NCI-H510A treated with DMSO at 0.1 percent for 48 hours (cell line): ENCODE results near the gene SYCP2.

Source experiments
- DNase-seq: peaks from one replicate; lab custom pipeline; 2025; lab: John Stamatoyannopoulos, UW

Gene SYCP2

DNA sequence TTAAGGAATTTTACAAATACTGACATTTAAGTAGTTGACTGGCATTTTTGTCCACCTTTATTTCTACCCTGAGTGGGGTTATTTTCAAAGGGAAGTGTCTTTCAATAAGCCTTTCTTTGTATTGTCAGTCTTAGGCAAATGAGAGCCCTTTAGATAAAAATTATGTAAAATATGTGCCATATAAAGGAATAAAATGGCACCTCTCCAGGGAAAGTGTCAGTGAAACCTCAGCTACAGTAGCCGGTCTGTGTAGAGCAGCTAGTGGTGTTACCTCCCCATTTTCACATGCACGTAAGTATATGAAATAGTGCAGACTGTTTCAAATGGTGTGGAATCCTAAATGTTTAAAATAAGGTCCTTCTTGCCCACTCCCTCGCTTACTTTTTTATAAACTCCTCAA is 11.7 kb upstream of the SYCP2 start:
- no peak for DNase-seq

DNA sequence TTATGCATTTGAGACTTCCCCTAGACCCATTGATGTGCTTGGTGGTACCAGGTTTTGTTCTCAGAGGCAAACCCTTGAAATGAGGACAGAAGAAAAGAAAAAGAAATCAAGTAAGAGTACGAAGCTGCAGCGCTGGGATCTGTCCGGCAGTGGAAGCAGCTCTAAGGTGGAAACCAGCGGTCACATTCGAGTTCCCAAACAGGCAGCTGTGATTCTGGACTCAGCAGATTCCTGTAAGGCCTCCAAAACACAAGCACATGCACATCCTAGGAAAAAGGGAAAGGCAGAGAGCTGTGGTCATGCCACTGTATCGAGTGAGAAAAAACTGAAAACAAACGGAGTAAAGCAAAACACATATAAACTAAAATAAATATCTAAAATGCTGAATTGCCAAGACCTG is 11.3 kb upstream of the SYCP2 start:
- no peak for DNase-seq

DNA sequence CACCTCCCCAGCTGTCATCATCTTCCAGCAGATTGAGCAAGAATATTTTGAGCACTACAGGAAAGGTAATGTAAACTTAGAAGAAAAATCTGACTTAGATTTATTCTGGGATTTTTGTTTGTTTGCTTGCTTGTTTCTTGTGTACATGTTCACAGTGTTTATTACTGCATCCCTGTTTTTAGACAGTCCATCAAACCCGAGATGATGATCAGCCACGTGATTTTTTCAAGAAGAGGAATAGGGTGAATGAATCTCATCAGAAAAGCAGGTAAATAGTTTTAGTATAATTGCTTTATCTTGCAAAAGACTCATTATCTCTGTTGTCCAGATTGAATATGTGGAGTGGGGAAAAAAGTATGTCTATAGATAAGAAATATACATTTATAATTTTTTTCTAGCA is 8.8 kb upstream of the SYCP2 start:
- no peak for DNase-seq

DNA sequence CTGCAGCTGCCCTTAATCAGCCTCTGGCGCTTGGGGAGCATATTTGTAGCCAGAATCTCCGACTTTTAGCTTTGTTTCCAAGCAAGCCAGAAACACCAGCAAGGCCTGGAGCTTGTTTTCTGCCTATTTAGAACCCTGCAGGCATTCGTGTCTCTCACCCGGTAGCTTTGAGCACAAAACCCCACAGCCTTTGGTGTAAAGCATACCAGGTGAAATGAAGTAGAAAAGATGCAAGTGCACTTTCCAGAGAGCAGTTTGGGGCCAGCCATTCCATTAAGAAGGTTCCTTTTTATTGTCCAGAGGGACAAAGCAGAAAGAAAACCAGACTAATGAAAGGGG is 7.5 kb upstream of the SYCP2 start:
- DNase-seq, result no peak

DNA sequence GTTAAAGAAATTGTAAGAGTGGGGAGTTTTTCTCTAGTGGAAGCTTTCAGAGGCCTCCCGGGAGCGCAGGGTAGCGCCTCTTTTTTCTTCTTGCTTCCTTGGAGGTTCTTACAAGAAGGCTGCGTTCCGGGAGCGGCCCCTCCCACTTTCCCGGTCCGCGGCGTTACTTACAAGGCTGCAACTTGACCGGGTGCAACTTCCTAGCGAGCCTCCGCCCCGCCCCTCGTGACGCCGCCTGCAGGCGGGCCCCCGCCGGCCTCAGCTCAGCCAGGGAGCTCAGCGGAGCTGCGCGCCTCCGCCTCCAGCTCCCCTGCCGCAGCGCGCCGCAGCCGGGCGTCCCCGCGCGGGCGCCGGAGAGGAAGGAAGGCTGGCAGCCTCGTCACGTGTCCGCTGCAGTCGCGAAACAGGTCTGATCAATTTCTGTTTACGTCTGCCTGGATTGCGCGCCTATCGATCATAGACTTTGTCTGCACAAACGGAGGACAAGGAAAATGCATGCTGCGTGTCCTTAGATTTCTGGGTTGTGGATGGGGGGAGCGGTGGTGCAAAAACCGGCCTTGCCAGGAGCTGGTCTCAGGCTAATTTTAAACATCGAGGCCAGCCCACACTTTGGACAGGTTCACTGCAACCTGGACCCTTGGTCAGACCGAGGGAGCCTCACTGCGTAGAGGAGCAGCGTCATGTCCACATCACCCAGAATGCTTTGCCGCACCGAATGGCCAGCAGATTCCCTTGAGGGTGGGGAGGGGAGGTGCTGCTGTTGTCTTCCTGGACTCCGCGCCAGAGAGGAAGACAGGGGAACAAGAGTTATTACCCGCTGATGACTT is 6.9 kb upstream of the SYCP2 start, which contains the start of the genes FAM217B and PPP1R3D:
TSS of gene FAM217B (plus strand) at position 261 of the 827 bp plus-strand sequence. CDS start 3,555 bp downstream, outside the sequence.
TSS of gene PPP1R3D (minus strand) at position 177 of the 827 bp plus-strand sequence. CDS start 374 bp downstream, outside the sequence.
- DNase-seq, result peak; percentile 89

DNA sequence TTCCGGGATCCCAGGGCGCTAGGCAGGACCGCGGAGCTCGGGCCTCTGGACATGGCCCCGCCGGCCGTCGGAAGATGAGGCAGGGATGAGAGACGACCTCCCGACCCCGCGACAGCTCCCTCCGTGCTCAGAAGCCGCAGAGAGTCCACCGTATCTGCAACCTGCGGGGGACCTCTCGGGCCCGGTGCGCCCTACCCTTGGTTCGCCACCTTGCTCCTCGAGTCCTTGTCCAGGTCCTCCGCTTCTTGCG is 6.4 kb upstream of the SYCP2 start:
- DNase-seq, result no peak

DNA sequence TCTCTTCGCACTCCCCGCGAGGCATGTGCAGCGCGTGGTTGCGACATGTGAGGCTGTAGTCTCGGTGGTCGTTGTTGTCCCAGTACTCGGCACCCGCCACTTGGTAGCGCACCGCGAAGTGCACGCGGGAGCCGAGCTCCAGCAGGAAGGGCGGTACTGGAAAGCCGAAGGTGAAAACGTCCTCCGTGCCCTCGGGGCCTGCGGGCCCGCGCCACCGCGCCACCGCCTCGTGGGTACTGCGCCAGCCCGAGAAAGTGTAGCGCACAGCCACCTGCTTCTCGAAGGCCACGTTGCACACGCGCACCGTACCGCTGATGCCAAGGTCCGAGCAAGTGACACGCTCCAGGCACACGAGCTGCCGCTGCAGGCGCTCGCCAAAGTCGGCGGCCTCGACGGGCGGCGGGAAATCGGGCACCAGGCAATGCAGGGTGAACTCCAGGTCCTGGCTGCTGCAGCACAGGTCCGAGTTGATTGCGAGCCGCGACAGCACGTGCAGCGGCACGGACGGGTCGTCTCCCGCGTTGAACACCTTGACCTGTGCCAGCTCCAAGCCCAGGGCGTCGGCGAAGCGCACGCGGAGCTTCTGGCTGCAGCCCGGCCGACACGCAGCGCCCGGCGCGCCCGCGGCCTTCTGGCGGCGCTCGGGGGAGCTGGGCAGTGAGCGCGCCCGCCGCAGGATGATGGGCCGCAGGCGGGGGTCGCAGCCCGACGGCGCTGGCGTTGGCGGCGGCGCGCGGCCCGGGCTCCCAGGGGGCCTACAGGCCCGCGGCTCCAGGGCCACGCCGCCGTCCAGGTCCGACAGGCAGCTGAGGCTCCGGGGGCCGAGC is 5.8 kb upstream of the SYCP2 start:
- no peak for DNase-seq

DNA sequence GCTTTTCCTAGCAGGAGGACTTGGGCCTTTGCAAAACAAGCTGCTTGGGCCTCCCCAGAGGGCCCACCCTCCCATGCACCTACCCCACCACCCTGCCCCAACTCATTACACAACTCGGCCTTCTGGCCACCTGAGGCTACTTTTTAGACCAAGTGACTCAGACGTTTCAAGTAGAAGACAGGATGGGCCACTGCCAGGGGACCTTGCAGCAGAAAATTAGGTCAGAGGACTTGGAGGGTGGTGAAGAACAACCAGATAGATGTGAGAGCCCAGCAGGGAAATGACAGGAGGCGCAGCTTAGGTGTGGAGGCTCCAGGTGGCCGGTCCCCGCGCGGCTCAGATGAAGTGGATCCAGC is 5.2 kb upstream of the SYCP2 start:
- DNase-seq, result no peak

DNA sequence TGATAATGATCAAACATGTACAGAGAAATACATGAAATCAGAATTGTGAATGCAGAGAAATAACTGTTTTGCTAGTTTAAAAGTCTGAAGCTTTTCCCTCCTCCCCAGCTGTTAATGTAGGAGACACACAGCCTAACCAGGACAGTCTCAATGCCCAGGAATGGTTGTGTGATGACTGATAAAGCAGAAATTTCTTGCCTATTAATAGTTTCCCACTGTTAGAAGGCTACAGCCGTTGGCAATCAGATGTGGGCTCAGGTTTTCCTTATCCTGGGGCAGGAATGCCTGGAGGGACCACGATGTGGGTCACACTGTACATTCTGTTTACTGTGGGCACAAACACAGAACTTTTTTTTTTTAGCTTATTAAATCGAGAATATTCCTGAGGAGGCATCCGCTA is 4.8 kb upstream of the SYCP2 start:
- no peak for DNase-seq

DNA sequence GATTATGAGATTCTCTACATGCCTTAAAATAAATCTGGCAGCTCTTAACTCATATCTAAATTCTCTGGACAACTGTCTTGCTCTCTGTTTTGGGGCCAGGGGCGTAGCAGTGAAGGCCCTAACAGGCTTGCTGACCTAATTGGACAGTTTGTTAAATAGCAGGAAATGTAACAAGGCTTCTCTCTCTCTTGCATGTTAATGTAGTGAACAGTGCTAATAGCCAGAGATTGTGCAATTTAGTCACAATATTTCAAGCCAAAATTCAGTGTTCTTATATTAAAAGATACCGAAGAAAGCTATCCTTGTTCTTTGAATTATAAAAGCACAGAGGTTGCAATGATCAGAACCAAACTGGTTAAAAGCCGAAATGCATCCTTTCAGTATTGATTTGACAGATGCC is 3.7 kb upstream of the SYCP2 start:
- no peak for DNase-seq

DNA sequence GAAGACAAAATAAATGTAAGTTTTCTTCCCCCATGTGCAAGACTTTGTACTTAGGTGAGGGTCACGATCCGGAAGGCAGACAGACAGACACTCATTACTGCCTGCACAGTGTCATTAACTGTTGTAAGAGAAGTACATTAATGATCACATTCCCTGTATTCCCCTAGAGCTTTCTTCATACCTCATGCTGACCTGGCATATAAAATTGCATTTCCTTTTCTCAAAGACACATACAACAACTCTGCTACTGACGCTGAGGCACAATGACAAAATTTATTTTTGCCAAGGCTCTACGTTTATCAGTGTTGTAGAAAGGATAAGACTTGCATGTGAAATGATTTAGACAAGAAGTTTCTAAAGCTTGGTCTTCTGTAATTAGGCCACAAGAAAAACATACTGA is 3.0 kb upstream of the SYCP2 start:
- no peak for DNase-seq

DNA sequence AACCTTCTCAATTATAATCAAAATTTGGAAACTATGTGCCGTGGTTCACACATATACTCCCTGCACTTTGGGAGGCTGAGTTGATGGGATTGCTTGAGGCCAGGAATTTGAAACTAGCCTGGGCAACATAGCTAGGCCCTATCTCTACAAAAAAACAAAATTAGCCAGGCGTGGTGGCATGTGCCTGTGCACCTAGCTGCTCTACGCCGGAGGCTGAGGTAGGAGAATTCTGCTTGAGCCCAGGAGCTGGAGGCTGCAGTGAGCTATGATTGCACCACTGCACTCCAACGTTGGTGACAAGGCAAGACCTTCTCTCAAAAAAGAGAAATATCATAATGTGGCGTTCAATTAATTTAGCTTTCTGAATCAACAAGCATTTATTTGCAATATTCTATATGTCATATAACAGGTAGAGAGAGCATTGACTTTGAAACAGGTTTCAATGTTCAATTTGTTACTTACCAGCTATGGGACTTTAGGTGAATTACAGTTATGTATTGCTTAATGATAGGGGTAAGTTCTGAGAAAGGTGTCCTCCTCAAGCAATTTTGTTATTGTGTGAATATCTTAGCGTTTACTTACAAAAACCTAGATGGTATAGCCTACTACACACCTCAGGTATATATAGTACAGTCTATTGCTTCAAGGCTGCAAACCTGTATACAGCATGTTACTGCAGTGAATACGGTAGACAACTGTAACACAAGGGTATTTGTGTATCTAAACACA is 2.2 kb upstream of the SYCP2 start:
- DNase-seq, result no peak

DNA sequence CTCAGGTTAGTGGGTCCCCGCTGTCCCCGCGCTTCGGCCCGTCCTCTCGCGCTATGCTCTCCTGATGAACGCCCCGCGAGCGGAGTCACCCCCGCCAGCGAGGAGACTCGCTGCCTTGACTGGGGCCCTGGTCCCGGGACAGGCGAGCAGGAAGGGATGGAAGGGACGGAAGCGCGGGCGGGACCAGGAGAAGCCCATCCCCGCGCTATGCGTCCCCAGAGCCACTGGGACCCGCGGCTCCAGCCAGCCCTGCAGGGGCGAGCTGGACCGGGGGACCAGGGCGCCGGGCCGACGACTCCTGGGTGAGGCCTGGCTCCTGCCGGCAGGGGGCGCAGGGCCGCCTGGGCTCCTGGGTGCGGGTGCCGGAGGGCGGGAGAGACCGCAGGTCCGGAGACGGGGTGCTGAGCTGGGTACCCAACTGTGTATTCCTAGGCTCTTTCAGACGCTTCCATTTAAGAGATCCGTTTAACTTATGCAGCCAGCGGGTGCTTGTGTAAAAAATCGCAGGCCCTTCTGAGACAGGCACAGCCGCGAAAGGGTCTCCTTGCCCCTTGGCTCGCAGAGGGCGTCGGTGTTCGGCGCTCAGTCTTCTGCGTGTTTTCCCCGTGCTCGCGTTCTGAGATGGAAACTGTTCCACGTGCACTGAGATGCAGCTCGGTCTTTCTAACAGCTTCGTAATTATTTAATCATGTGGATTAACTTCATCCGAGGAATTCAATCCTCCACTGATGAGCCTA is 580 bp upstream of the SYCP2 start:
- peak; percentile 65 for DNase-seq

DNA sequence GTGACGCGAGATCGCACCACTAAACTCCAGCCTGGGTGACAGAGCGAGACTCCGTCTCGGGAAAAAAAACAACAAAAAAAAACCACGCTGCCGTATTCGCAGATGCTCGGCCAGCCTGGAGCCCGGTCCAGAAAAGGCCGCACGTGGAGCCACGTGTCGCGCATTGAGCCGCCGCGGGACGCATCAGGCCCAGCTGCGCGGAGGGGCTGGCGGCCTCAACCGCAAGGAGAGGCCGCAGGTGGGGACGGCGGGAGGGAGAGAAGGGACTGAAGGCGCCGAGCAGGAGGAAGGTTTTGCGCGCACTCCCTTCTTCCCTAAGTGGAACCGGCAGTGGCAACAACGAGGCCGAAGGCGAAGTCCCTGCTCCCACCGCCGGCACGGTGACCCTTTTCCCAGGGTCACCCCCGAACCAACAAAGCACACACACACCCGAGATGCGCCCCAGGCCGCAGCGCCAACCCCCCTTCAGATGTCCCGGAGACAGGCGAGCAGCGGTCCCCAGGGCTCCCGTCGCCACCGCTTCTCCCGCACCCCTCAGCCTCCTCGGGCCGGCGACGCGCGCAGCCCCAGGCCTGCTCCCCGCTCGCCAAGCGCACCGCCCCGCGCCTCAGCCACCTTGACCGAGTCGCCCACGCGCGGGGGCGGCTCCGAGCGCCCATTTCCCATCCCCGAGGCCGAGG is 681 bp downstream of the SYCP2 start:
- DNase-seq, result no peak

DNA sequence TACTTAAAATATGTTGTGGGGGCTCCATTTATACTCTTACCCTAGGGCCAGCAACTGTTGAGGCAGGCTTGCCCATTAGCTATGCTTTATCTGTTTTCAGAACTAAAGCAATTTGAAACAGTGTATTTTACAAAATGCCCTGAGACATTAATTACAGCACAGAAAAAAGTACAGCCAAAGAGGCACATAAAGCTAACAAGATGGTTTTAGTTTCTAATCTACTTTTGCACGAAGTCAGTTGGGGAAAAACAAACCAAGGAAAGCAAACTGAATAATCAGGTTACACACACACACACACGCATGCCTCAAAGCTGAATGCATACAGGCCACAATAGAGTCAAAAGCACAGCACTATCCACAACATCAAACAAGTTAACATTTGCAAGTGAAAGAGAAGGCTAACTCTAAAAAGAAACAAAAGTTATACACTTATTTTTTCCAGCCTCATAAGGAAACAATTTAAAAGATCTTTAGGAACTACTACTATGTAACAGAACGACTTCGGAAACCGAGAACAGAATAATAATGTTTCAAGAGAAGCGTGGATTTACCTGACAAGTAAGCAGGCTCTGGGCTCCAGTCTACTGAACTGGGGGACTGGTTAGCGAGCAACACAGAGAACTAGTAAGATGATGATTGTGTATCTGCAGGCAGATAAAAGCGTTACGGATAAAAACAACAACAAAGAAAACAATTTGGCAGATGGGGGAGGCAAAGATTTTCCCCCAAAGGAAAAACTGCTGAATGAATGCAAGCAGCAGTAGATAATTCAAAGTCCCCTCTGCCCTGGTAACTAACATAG is 1.7 kb downstream of the SYCP2 start:
- DNase-seq, result no peak

DNA sequence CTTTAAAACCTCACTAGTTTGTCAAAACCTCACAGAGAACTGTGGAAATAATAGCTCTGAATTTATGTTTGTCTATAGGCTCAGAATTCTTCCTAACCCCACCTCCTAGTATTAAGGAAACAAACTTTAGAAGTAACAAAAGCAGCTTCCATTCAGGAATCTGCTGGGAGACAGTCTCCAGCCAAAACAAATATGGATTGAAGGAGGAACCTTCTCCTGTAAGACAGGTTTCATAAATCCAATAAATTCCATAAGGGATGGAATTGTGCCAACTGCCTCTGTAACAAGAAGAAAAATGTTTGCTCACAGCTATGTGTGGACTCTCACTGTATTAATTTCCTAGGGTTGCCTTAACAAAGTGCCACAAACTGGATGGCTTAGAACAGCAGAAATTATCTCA is 7.5 kb downstream of the SYCP2 start:
- no peak for DNase-seq

DNA sequence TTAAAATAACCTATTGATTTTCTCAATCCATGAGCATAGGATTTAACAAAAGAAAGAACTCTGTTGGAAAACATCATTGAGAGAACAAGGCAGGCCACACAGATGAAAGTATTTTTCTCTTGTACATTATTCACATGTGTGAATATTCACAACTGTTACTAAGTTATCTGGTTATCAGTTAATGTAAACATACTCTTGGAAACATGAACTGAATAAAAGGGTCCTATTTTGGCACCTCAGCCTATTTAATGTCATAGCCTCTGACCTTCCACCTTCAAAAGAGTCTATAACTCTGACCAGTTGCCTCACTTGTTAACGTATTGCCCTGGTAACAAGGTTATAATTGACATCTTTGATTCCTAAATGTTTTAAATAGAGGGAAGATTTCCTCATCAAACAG is 8.1 kb downstream of the SYCP2 start:
- DNase-seq, result no peak

DNA sequence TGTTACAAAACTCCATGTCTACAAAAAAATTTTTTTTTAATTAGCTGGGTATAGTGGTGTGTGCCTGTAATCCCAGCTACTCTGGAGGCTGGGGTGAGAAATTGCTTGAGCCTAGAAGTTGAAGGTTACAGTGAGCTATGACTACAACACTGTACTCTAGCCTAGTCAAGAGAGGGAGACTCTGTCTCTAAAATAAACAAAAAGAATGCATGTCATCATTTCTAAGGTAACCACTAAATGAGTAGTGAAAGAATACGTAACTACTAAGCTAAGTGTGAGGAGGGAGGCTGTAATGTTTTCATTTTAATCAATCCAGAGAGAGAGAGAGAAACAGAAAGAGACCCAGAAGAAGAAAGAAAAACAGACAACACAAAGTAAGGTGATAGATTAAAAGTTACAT is 9.9 kb downstream of the SYCP2 start:
- no peak for DNase-seq

DNA sequence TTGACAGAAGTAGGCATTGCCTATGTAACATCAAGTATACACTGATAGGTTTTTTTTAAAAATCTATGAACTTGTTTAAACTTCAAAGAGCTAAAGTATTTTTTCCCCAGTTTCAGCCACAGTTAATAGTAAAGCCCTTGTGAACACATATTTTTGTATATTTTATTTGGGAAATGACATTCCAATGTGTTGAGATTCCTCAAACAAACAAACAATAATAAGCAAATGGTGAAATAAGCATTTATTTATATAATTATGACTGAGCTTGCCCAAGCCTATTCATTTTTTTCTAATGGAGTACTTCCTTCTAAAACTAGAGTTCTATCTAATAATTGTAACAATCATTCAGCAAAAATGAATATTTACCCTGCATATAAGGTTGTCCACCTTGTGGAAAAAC is 12.5 kb downstream of the SYCP2 start:
- no peak for DNase-seq

DNA sequence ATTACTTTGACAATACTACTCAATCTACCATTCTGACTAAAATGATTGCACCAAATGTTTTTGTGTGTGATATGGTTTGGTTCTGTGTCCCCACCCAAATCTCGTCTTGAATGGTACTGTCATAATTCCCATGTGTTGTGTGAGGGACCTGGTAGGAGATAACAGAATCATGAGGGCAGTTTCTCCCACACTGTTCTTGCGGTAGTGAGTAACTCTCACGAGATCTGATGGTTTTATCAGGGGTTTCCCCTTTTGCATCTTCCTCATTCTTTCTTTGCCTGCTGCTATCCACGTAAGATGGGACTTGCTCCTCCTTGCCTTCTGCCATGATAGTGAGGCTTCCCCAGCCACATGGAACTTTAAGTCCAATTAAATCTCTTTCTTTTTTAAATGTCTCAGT is 20.8 kb downstream of the SYCP2 start:
- DNase-seq, result no peak

DNA sequence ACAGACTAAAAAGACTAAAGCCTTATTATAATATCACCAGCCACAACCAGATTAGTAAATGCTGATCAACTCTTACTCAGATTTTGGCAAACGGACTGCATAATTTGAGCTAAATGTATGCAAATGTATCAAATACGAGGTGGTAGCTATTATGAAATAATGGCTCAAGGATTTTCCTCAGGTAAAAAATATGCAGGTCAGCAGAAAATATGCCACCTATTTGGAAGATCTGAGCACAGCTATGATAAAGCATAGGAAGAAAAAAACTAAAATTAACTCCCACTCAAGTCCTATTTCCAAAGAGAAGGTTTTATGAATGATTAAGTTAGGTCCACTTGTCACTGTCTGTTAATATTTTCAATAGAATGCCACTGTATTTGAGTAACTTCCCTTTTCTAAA is 22.4 kb downstream of the SYCP2 start:
- DNase-seq, result no peak
